Neuronal stem cell (in vitro differentiated cells): ENCODE data around the gene IL32.

Source experiments
- DNase-seq: peaks from one replicate; pipeline ENCODE4 v3.0.0-alpha.2; 2013; ENCODE audit warnings: low spot score
- H2AFZ ChIP-seq: one replicate; pipeline ENCODE4 v1.6.1; 2013; ENCODE audit warnings: mild to moderate bottlenecking, low read length, inconsistent platforms
- H2AK5ac ChIP-seq: 2 replicates; pipeline ENCODE4 v1.6.1; 2013; ENCODE audit warnings: low read depth, mild to moderate bottlenecking, inconsistent platforms, low read length, moderate library complexity, mixed read lengths
- H2BK120ac ChIP-seq: 2 replicates; pipeline ENCODE4 v1.6.1; 2013; ENCODE audit warnings: low read depth, mild to moderate bottlenecking, inconsistent platforms, low read length, moderate library complexity, mixed read lengths
- H2BK12ac ChIP-seq: one replicate; pipeline ENCODE4 v1.6.1; 2013; ENCODE audit warnings: low read length, inconsistent platforms
- H2BK15ac ChIP-seq: 2 replicates; pipeline ENCODE4 v1.6.1; 2013; ENCODE audit warnings: mild to moderate bottlenecking, low read length, inconsistent platforms, mixed read lengths
- H2BK5ac ChIP-seq: one replicate; pipeline ENCODE4 v1.6.1; 2013; ENCODE audit warnings: inconsistent platforms, mild to moderate bottlenecking, low read length, moderate library complexity
- H3K14ac ChIP-seq: one replicate; pipeline ENCODE4 v1.6.1; 2013; ENCODE audit warnings: low read length, inconsistent platforms
- H3K18ac ChIP-seq: 2 replicates; pipeline ENCODE4 v1.6.1; 2013; ENCODE audit warnings: low read length, inconsistent platforms
- H3K23ac ChIP-seq: 2 replicates; pipeline ENCODE4 v1.6.1; 2013; ENCODE audit warnings: low read depth, mild to moderate bottlenecking, mixed read lengths, low read length, inconsistent platforms; ENCODE audit not compliant: poor library complexity
- H3K27ac ChIP-seq: replicated peaks from 3 replicates; pipeline ENCODE4 v1.5.1; 2013; ENCODE audit warnings: low read length, inconsistent platforms
- H3K27me3 ChIP-seq, 3 experiments: 2 replicates each; pipeline ENCODE4 v1.6.1; 2013; ENCODE audit warnings: low read length in 3 of 3, mild to moderate bottlenecking in 2 of 3, inconsistent platforms in 1 of 3, low read depth in 1 of 3, mixed read lengths in 1 of 3, moderate library complexity in 1 of 3; ENCODE audit not compliant: control insufficient read depth in 3 of 3, insufficient read depth in 3 of 3
- H3K36me3 ChIP-seq, 2 donors: replicated peaks in 1 of 2; 2 replicates each; pipeline ENCODE4 v1.6.1; 2013; ENCODE audit warnings: low read length in 2 of 2; ENCODE audit not compliant: control insufficient read depth in 2 of 2, insufficient read depth in 2 of 2
- H3K4ac ChIP-seq: 2 replicates; pipeline ENCODE4 v1.6.1; 2013; ENCODE audit warnings: inconsistent platforms, mild to moderate bottlenecking, low read length, moderate library complexity
- H3K4me1 ChIP-seq, 2 donors: 1 replicate in 1 of 2; 2 replicates in 1 of 2; pipeline ENCODE4 v1.6.1; 2013; ENCODE audit warnings: low read length in 2 of 2, low read depth in 1 of 2; ENCODE audit not compliant: control insufficient read depth in 2 of 2, insufficient read depth in 1 of 2
- H3K4me2 ChIP-seq: one replicate; pipeline ENCODE4 v1.6.1; 2013; ENCODE audit warnings: mild to moderate bottlenecking, low read length, inconsistent platforms; ENCODE audit not compliant: insufficient read depth, poor library complexity, severe bottlenecking
- H3K4me3 ChIP-seq, 2 donors: 2 replicates each; pipeline ENCODE4 v1.5.1; 2013; ENCODE audit warnings: low read length in 2 of 2, mild to moderate bottlenecking in 2 of 2, inconsistent platforms in 1 of 2, moderate library complexity in 1 of 2
- H3K79me1 ChIP-seq: one replicate; pipeline ENCODE4 v1.6.1; 2013; ENCODE audit warnings: low read depth, mild to moderate bottlenecking, inconsistent platforms, low read length, moderate library complexity
- H3K9ac ChIP-seq: one replicate; pipeline ENCODE4 v1.6.1; 2013; ENCODE audit warnings: mild to moderate bottlenecking, low read depth, low read length, inconsistent platforms; ENCODE audit not compliant: poor library complexity
- H3K9me3 ChIP-seq, 2 donors: replicated peaks in 1 of 2; 2 replicates each; pipeline versions ENCODE3 to v1.6.1; 2013; ENCODE audit warnings: low read length in 2 of 2, mild to moderate bottlenecking in 2 of 2, inconsistent platforms in 1 of 2, low read depth in 1 of 2, mixed read lengths in 1 of 2, moderate library complexity in 1 of 2; ENCODE audit not compliant: control insufficient read depth in 2 of 2, insufficient read depth in 1 of 2
- H4K8ac ChIP-seq: one replicate; pipeline ENCODE4 v1.6.1; 2013; ENCODE audit warnings: low read depth, mild to moderate bottlenecking, inconsistent platforms, low read length, moderate library complexity
- H4K91ac ChIP-seq: one replicate; pipeline ENCODE4 v1.6.1; 2013; ENCODE audit warnings: low read length, low read depth, mild to moderate bottlenecking, inconsistent platforms; ENCODE audit not compliant: poor library complexity
- WGBS, 2 donors: extraction: QIAGEN DNeasy Blood & Tissue Kit; methylation state at CpG; one replicate each; pipeline ENCODE4 v1.1.7; 2013; ENCODE audit warnings: missing lambda C conversion rate in 2 of 2, mixed read lengths in 1 of 2; ENCODE audit not compliant: insufficient read length in 2 of 2, insufficient replicate concordance in 1 of 2; ENCODE audit errors: extremely low coverage in 2 of 2; 5-methylcytosine and 5-hydroxymethylcytosine counted together

The IL32 gene

DNA sequence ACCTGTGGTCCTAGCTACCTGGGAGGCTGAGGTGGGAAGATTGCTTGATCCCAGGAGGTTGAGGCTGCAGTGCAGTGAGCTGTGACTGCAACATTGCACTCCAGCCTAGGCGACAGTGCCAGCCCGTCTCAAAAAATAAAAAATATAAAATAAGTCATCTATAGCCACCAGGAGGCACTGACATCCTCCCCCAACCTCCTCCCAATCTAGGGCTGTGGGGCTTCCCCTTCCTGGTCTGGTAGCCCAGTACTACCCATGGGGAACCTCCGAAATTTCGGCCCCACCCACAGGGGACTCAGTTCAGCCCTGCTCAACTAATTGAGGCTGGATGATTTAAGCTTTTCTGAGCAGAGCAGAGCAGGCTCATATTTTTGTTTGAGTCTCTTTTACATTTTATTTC is 30.4 kb downstream of the IL32 start:
- Histone ChIP-seq H3K79me1 (no peaks in the 10 kb centered on the region), H3K4me2 (no peak overlapping the region)

DNA sequence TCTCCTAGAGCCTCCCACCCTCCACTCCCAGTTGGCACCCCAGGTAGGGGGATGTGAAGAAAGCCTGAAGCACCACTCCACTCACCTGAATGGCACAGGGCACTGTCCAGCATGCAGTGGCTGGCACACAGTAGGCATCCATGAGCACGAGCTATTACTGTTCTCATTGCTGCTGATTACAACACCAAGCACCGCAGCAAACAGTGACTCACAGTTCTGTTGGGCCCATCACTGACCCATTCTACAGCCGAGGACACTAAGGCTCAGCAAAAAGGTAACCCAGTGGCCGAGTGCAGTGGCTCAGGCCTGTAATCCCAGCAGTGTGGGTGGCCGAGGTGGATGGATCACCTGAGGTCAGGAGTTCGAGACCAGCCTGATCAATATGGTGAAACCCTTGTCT is 30.9 kb downstream of the IL32 start:
- H4K91ac ChIP-seq = peak overlapping the region; percentile 82
- peaks cover 0 to 24% (median 11%) of the 10 kb centered on the region in 3 experiments for H3K27me3 ChIP-seq
- H3K18ac ChIP-seq = no peak overlapping the region
- WGBS, 2 donors = no CpG with 5 or more reads among the region's 6 CpGs
- H3K36me3 ChIP-seq = no peaks in the 10 kb centered on the region
- no peaks in the 10 kb centered on the region for H3K79me1 ChIP-seq
- DNase-seq = no peak
- H2AK5ac ChIP-seq = peak overlapping the region; percentile 90
- H3K23ac ChIP-seq = no peak overlapping the region
- H3K9me3 ChIP-seq = peaks cover 0 to 2% of the 10 kb centered on the region in 2 donors
- H2BK120ac ChIP-seq = no peak overlapping the region
- H2AFZ ChIP-seq = no peak overlapping the region
- H2BK15ac ChIP-seq = peak overlapping the region; percentile 44
- no peak overlapping the region for H3K4me2 ChIP-seq
- H3K4me3 ChIP-seq = no peak overlapping the region
- no peak overlapping the region for H4K8ac ChIP-seq
- no peak overlapping the region for H2BK5ac ChIP-seq
- no peak overlapping the region for H2BK12ac ChIP-seq
- no peak overlapping the region for H3K14ac ChIP-seq
- H3K4ac ChIP-seq = no peak overlapping the region
- H3K27ac ChIP-seq = no peak overlapping the region
- no peak overlapping the region for H3K9ac ChIP-seq
- H3K4me1 ChIP-seq = peaks cover 23 to 32% of the 10 kb centered on the region in 2 donors

More for the DNA sequence above, 30.4 kb downstream of the IL32 start:
- no peak overlapping the region for H3K14ac ChIP-seq
- no peak overlapping the region for H2BK12ac ChIP-seq
- no peak for DNase-seq
- no peak overlapping the region for H3K18ac ChIP-seq
- no peak overlapping the region for H2BK5ac ChIP-seq
- H3K9me3 ChIP-seq = peaks cover 0 to 2% of the 10 kb centered on the region in 2 donors
- H2BK120ac ChIP-seq = no peak overlapping the region
- no peak overlapping the region for H3K9ac ChIP-seq
- H3K36me3 ChIP-seq = no peaks in the 10 kb centered on the region
- no peak overlapping the region for H4K8ac ChIP-seq
- H2BK15ac ChIP-seq = no peak overlapping the region
- H3K23ac ChIP-seq = no peak overlapping the region
- no peak overlapping the region for H3K4me3 ChIP-seq
- no peak overlapping the region for H3K27ac ChIP-seq
- WGBS, 2 donors = no CpG with 5 or more reads among the region's 4 CpGs
- H3K4ac ChIP-seq = no peak overlapping the region
- peaks cover 23 to 28% of the 10 kb centered on the region in 2 donors for H3K4me1 ChIP-seq
- no peak overlapping the region for H2AFZ ChIP-seq
- peaks cover 0 to 24% (median 11%) of the 10 kb centered on the region in 3 experiments for H3K27me3 ChIP-seq
- no peak overlapping the region for H4K91ac ChIP-seq
- no peak overlapping the region for H2AK5ac ChIP-seq

GRCh38 chr16:3097266-3097665 is 31.8 kb downstream of the IL32 start:
- Histone ChIP-seq H3K18ac (no peak overlapping the region), H3K4ac (no peak overlapping the region), H3K23ac (no peak overlapping the region), H3K9me3 (peaks cover 0 to 2% of the 10 kb centered on the region in 2 donors), H4K8ac (no peak overlapping the region), H3K79me1 (no peaks in the 10 kb centered on the region), H4K91ac (no peak overlapping the region), H3K27ac (no peak overlapping the region), H2AFZ (no peak overlapping the region), H3K4me3 (no peak overlapping the region), H2BK120ac (no peak overlapping the region), H3K36me3 (no peaks in the 10 kb centered on the region), H2AK5ac (peak overlapping the region; percentile 1), H3K4me2 (no peak overlapping the region), H2BK5ac (no peak overlapping the region), H3K14ac (no peak overlapping the region), H3K4me1 (peaks cover 27 to 32% of the 10 kb centered on the region in 2 donors), H3K27me3 (peaks cover 0 to 24% (median 7%) of the 10 kb centered on the region in 3 experiments), H2BK12ac (no peak overlapping the region), H2BK15ac (no peak overlapping the region), H3K9ac (no peak overlapping the region)
- DNase-seq = no peak
- no CpG with 5 or more reads among the region's 8 CpGs for WGBS, 2 donors

DNA sequence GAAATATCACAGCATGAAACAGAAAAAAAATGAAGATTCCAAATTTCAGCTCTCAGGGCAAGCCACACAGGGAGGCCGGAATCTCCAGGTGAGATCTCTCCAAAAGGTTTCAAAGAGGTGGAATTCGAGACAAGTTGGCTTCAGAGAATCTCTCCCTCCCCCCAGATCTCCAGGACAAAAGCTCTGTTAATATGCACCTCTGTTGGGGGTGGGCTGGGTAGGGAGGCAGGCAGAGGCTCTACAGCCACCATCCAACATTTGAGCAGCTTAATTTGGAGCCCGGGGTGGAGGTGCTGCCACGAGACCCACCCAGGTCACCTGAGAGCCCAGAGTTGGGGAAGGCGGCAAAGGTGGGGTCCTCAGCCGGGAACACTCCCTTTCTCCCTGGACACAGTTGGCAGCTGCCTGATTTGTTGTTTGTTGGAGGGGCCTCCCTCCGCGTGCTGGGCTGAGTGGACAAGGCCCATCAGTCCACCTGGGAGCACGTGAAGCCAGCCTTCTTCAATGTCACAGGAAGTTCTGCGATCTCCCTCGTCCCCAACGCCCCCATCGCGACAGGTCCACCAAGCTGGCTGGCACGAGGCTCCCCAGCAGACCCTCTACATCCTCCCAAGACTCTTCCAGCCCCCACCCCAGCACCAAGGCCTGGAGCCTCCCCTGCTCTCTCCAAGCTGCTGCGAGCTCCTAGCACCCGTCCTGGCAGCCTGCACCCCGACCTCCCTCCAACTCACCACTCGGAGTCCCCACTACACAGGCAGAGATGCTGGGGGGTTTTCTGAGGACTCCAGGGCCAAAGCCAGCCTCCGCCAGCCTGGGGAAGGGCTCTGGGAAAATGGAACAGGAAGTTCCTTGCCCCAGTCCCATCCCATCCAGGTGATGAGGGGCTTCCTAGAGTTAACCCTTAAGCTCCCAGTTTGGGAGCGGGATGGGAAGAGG is 33.3 kb downstream of the IL32 start, which contains the start of gene ZSCAN10:
ZSCAN10 (minus strand) TSS at position 836 of the 936 bp plus-strand sequence. CDS start 6,357 bp downstream, outside the sequence.
- Histone ChIP-seq H3K4ac (no peak within 1 kb of the TSS), H2BK5ac (peak within 1 kb of the TSS; percentile 4), H3K79me1 (no peaks in the 10 kb centered on the region), H3K18ac (peak within 1 kb of the TSS; percentile 92), H3K9ac (peak within 1 kb of the TSS; percentile 56), H3K27ac (no peak within 1 kb of the TSS), H2AK5ac (peak within 1 kb of the TSS; percentile 59), H3K4me2 (peak within 1 kb of the TSS; percentile 61), H3K14ac (peak within 1 kb of the TSS; percentile 47), H3K27me3 (peaks cover 0 to 24% (median 6%) of the 10 kb centered on the region in 3 experiments), H2BK15ac (peak within 1 kb of the TSS; percentile 98), H2AFZ (peak within 1 kb of the TSS; percentile 75), H4K8ac (peak within 1 kb of the TSS; percentile 68), H4K91ac (no peak within 1 kb of the TSS), H3K36me3 (no peaks in the 10 kb centered on the region), H2BK12ac (peak within 1 kb of the TSS; percentile 88), H3K9me3 (peaks cover 0 to 2% of the 10 kb centered on the region in 2 donors), H2BK120ac (peak within 1 kb of the TSS; percentile 95), H3K4me3 (peak within 1 kb of the TSS in 1 of 2 donors; percentile 70), H3K4me1 (peaks cover 27 to 30% of the 10 kb centered on the region in 2 donors), H3K23ac (peak within 1 kb of the TSS; percentile 77)
- DNase-seq = no peak
- no CpG with 5 or more reads among the region's 21 CpGs for WGBS, 2 donors
